ENCODE data around the gene NANOS3. TPM values are rescaled to one million over a fixed set of nuclear protein-coding genes. Genes with fewer than 3 reads are reported as not detected.

Gene NANOS3
- total RNA-seq, 1 donor = not detected

DNA sequence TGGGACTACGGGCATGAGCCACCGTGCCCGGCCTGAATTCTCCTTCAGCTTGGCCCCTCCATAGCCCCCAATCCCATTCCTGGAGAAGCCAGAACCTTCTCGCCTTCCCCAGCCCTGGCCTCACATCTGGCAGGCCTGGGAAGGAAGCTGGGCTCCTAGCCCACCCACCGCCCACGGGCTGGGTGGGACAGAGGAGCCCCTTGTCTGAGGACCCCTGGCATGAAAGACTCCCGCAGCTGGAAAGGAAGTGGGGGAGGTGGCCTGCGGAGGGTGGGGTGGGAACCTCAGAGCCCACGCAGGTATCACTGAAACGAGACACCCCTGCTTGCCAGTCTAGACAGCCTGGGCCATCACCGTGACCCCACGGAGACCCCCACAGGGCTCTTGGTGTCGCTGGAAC is 7.7 kb upstream of the NANOS3 start:
- Histone ChIP-seq H3K27me3 (ENCODE audit: insufficient read depth, low read length) (peaks cover 19% of the 10 kb centered on the region), H3K9me3 (ENCODE audit: low read depth, low read length) (no peaks in the 10 kb centered on the region), H3K4me3 (ENCODE audit: low read length) (no peak overlapping the region), H3K4me1 (ENCODE audit: insufficient read depth, low read length) (peaks cover 13% of the 10 kb centered on the region)

DNA sequence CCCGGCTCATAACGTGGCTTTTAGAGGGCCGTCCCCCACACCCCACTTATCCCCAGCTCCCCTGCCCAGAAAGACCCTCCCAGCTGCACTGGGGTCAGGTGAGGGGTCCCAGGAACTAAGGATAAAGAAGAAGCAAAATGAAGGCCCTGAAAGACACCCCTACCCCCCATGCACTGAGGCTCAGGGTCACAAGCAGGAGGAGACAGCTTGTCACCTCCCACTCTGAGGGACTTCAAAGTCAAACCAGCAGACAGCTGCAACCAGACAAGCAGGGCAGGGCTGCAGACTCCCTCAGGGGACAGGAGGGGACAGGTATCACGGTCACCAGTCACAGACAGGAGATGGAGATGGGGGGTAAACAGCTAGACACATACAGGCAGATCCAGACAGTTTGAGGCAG is 6.1 kb upstream of the NANOS3 start:
- H3K9me3 ChIP-seq (ENCODE audit: low read depth, low read length) = no peaks in the 10 kb centered on the region
- peaks cover 13% of the 10 kb centered on the region for H3K4me1 ChIP-seq (ENCODE audit: insufficient read depth, low read length)
- H3K4me3 ChIP-seq (ENCODE audit: low read length) = no peak overlapping the region
- peaks cover 14% of the 10 kb centered on the region for H3K27me3 ChIP-seq (ENCODE audit: insufficient read depth, low read length)

DNA sequence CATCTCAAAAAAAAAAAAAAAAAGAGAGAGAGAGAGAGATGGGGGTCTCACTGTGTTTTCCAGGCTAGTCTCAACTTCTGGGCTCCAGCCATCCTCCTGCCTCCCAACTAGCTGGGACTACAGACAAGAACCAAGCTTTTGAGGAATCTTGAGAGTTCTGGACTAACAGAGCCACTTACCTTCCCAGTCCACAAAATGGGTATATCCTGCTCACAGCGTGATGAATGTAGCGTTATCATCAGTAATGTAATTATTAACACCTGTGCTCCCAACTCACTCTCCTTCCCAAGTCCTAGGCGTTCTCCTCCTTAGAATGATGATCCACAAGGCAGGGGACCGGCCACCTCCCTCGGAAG is 4.6 kb upstream of the NANOS3 start:
- no peak overlapping the region for H3K4me3 ChIP-seq (ENCODE audit: low read length)
- no peaks in the 10 kb centered on the region for H3K9me3 ChIP-seq (ENCODE audit: low read depth, low read length)
- peaks cover 3% of the 10 kb centered on the region for H3K27me3 ChIP-seq (ENCODE audit: insufficient read depth, low read length)
- H3K4me1 ChIP-seq (ENCODE audit: insufficient read depth, low read length) = peaks cover 6% of the 10 kb centered on the region

DNA sequence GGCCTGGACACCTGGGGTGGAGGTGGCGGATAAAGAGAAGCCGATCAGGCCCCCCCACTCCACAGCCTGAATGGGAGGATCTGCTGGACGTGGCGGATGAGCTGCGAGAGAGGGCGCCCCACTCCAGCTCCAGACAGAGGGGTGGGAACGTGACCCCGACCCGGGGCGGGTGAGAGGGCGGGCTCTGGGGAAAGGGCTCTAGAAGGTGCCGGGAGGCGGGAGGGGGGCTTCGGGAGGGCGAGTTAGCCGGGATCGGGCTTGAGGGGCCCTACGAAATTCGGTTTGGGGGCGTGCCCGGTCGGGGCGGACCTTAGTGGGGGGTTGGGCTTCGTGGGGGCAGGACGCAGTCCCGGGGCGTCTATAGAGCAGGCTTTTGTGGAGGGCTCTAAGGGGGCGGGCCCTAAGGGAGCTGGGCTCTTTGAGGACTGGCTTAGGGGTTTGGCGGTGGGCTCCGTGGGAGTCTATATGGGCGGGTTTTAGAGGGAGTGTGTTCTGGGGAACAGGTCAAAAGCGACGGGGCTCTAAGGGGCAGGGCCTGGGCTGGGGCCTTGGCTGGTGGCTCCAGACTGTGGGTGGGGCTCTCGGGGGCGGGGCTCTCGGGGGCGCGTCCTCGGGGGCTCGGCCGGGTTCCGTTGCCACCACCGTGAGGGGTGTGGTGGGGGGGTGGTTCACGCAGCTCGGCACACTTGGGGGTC is 4.1 kb upstream of the NANOS3 start:
- Histone ChIP-seq H3K4me1 (ENCODE audit: insufficient read depth, low read length) (peaks cover 6% of the 10 kb centered on the region), H3K27me3 (ENCODE audit: insufficient read depth, low read length) (peaks cover 2% of the 10 kb centered on the region), H3K4me3 (ENCODE audit: low read length) (no peak overlapping the region), H3K9me3 (ENCODE audit: low read depth, low read length) (no peaks in the 10 kb centered on the region)

- peaks cover 6% of the 10 kb centered on the region for H3K4me1 ChIP-seq (ENCODE audit: insufficient read depth, low read length)
- peaks cover 2% of the 10 kb centered on the region for H3K27me3 ChIP-seq (ENCODE audit: insufficient read depth, low read length)
- no peaks in the 10 kb centered on the region for H3K9me3 ChIP-seq (ENCODE audit: low read depth, low read length)
- H3K4me3 ChIP-seq (ENCODE audit: low read length) = no peak overlapping the region
Measured at GRCh38 chr19:13873834-13874515, 3.0 kb upstream of the NANOS3 start.

GRCh38 chr19:13875824-13876223 is 1.1 kb upstream of the NANOS3 start:
- H3K4me3 ChIP-seq (ENCODE audit: low read length) = no peak overlapping the region
- no peaks in the 10 kb centered on the region for H3K9me3 ChIP-seq (ENCODE audit: low read depth, low read length)
- peaks cover 19% of the 10 kb centered on the region for H3K4me1 ChIP-seq (ENCODE audit: insufficient read depth, low read length)
- peaks cover 2% of the 10 kb centered on the region for H3K27me3 ChIP-seq (ENCODE audit: insufficient read depth, low read length)

GRCh38 chr19:13877303-13877702 is 369 bp downstream of the NANOS3 start:
- no peak overlapping the region for H3K4me3 ChIP-seq (ENCODE audit: low read length)
- H3K9me3 ChIP-seq (ENCODE audit: low read depth, low read length) = no peaks in the 10 kb centered on the region
- H3K4me1 ChIP-seq (ENCODE audit: insufficient read depth, low read length) = peaks cover 34% of the 10 kb centered on the region
- peaks cover 2% of the 10 kb centered on the region for H3K27me3 ChIP-seq (ENCODE audit: insufficient read depth, low read length)

GRCh38 chr19:13880059-13881043 is 3.4 kb downstream of the NANOS3 start:
- Histone ChIP-seq H3K9me3 (ENCODE audit: low read depth, low read length) (no peaks in the 10 kb centered on the region), H3K4me1 (ENCODE audit: insufficient read depth, low read length) (peaks cover 43% of the 10 kb centered on the region), H3K4me3 (ENCODE audit: low read length) (no peak overlapping the region), H3K27me3 (ENCODE audit: insufficient read depth, low read length) (no peaks in the 10 kb centered on the region)

GRCh38 chr19:13881251-13881691 is 4.3 kb downstream of the NANOS3 start:
- Histone ChIP-seq H3K4me1 (ENCODE audit: insufficient read depth, low read length) (peaks cover 52% of the 10 kb centered on the region), H3K4me3 (ENCODE audit: low read length) (no peak overlapping the region), H3K27me3 (ENCODE audit: insufficient read depth, low read length) (no peaks in the 10 kb centered on the region), H3K9me3 (ENCODE audit: low read depth, low read length) (no peaks in the 10 kb centered on the region)

DNA sequence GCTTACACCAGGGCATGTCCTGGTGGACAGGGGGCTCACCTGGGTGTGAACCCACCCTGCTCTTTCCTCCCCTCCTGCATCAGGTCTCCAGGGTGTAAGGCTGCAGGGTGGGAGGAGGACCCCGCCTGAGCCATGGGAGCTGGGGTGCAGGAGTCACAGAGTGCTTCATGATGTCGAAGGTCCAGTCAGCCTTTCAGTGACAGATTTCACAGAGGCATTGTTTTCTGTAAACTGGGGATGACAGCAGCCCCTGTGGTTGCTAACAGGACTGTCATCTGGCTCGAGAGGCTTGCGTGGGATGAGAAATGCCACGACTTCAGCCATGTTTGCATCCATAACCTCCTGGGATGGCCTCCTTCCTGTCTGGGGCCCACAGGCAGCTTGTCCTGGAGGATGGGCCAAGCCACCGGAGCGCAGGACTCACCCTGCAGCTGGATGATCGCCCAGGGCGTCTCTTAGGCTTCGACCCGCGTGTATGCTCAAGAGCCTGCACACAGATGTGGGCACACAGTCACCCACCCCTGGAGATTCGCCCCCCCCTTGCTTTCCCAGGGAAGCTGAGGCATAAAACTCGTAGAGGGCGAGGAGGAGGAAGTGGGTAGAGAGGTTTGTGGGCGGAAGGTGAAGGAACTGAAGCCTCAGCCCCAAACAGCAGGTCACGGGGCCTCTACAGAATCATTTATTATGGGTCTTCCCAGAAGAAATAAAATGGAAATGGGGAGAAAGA is 4.9 kb downstream of the NANOS3 start:
- no peaks in the 10 kb centered on the region for H3K9me3 ChIP-seq (ENCODE audit: low read depth, low read length)
- no peaks in the 10 kb centered on the region for H3K27me3 ChIP-seq (ENCODE audit: insufficient read depth, low read length)
- H3K4me3 ChIP-seq (ENCODE audit: low read length) = no peak overlapping the region
- H3K4me1 ChIP-seq (ENCODE audit: insufficient read depth, low read length) = peaks cover 55% of the 10 kb centered on the region

- Histone ChIP-seq H3K27me3 (ENCODE audit: insufficient read depth, low read length) (no peaks in the 10 kb centered on the region), H3K4me1 (ENCODE audit: insufficient read depth, low read length) (peaks cover 55% of the 10 kb centered on the region), H3K9me3 (ENCODE audit: low read depth, low read length) (no peaks in the 10 kb centered on the region), H3K4me3 (ENCODE audit: low read length) (no peak overlapping the region)
Measured at GRCh38 chr19:13882419-13882795, 5.5 kb downstream of the NANOS3 start.

- Histone ChIP-seq H3K9me3 (ENCODE audit: low read depth, low read length) (no peaks in the 10 kb centered on the region), H3K4me1 (ENCODE audit: insufficient read depth, low read length) (peaks cover 55% of the 10 kb centered on the region), H3K4me3 (ENCODE audit: low read length) (no peak overlapping the region), H3K27me3 (ENCODE audit: insufficient read depth, low read length) (no peaks in the 10 kb centered on the region)
Measured at GRCh38 chr19:13882836-13883235, 5.9 kb downstream of the NANOS3 start.

DNA sequence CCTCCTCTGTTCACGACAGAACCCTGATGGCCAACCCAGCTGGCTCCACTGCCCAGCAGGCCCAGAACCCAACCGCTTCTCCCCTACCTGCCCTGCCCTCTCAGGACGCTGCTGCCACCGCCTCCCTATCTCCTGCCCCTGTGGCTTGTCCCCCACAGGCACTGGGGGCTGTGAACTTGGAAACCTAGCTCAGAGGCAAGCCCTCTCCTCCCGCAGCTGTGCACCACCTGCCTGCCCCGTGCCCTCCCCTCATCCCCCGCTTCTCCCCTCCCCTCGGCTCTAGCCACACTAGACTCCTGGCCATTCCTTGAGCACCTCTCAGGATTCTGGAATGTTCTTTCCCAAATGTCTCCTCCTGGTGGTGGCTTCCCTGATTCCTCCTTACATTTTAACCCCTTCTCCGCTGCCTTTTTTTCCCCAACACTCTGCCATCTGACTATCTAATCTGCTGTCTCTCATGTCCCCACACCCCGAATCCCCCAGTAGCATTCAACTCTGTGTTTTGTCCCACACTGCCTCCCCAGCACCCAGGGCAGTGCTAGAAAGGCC is 6.7 kb downstream of the NANOS3 start:
- Histone ChIP-seq H3K27me3 (ENCODE audit: insufficient read depth, low read length) (no peaks in the 10 kb centered on the region), H3K9me3 (ENCODE audit: low read depth, low read length) (no peaks in the 10 kb centered on the region), H3K4me1 (ENCODE audit: insufficient read depth, low read length) (peaks cover 55% of the 10 kb centered on the region), H3K4me3 (ENCODE audit: low read length) (no peak overlapping the region)

Measured in mononuclear cell (primary cell).